ENCODE results near the gene CREB5. TPM values are rescaled to one million over a fixed set of nuclear protein-coding genes. Genes with fewer than 3 reads are reported as not detected.

CREB5 gene
- total RNA-seq, 1 experiment from 2014 or later, result 0.49 TPM

DNA sequence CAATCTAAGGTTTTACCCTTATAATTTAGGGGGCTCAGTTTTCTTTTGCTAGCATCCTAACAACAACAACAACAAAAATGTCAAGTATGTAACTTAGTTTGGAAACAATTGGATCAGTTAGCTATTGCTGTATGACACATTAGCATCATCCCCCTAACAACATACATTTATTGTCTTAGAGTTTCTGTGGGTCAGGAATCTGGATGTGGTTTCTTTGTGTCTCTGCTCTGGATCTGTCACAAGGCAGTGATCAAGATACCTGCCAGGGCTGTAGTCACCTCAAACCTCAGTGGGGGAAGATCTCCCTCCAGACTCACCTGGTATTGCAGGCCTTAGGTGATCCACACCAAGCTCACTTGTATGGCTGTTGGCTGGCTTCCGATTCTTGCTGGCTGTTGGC lies 18.3 kb downstream of the CREB5 start:
- ChIA-PET CTCF (no interaction called here), RAD21 (ENCODE audit: low non-redundant PET in 1 of 2, low total read pairs in 2 of 2, uncharacterized antibody in 2 of 2, unreplicated experiment in 2 of 2) (no interaction called here), POLR2A (no interaction called here)
- peaks cover 87% of the 10 kb centered on the region for H3K27me3 ChIP-seq (ENCODE audit: insufficient read depth, low read length)
- H3K4me2 ChIP-seq (ENCODE audit: low read length), result no peak overlapping the region
- H2AFZ ChIP-seq (ENCODE audit: low read depth, low read length, poor library complexity, severe bottlenecking), result no peak overlapping the region
- intact Hi-C loops (cut with micrococcal nuclease), result no loop called here
- no peaks in the 10 kb centered on the region for H3K36me3 ChIP-seq (ENCODE audit: control insufficient read depth in 1 of 2, insufficient read depth in 2 of 2, low read length in 2 of 2)
- H3K9me2 ChIP-seq (ENCODE audit: insufficient read depth), result no peaks in the 10 kb centered on the region
- no peak for TF ChIP-seq EGR1 (IDR thresholded peaks at IDR 0.05; ENCODE audit: low read depth)
- TF ChIP-seq SIN3A (IDR thresholded peaks at IDR 0.05; ENCODE audit: low read depth), result no peak
- no peak for TF ChIP-seq ELF1 (IDR thresholded peaks at IDR 0.05; ENCODE audit: borderline replicate concordance, low read depth)
- no peak for TF ChIP-seq EZH2 (IDR thresholded peaks at IDR 0.05)
- TF ChIP-seq ZNF274 (IDR thresholded peaks at IDR 0.05; ENCODE audit: low read depth, low read length), result no peak
- TF ChIP-seq, protein P1, sequence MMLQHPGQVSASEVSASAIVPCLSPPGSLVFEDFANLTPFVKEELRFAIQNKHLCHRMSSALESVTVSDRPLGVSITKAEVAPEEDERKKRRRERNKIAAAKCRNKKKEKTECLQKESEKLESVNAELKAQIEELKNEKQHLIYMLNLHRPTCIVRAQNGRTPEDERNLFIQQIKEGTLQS (IDR thresholded peaks at IDR 0.05), result no peak
- TF ChIP-seq, protein P2, sequence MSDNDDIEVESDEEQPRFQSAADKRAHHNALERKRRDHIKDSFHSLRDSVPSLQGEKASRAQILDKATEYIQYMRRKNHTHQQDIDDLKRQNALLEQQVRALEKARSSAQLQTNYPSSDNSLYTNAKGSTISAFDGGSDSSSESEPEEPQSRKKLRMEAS (IDR thresholded peaks at IDR 0.05), result no peak
- TF ChIP-seq, protein P3, sequence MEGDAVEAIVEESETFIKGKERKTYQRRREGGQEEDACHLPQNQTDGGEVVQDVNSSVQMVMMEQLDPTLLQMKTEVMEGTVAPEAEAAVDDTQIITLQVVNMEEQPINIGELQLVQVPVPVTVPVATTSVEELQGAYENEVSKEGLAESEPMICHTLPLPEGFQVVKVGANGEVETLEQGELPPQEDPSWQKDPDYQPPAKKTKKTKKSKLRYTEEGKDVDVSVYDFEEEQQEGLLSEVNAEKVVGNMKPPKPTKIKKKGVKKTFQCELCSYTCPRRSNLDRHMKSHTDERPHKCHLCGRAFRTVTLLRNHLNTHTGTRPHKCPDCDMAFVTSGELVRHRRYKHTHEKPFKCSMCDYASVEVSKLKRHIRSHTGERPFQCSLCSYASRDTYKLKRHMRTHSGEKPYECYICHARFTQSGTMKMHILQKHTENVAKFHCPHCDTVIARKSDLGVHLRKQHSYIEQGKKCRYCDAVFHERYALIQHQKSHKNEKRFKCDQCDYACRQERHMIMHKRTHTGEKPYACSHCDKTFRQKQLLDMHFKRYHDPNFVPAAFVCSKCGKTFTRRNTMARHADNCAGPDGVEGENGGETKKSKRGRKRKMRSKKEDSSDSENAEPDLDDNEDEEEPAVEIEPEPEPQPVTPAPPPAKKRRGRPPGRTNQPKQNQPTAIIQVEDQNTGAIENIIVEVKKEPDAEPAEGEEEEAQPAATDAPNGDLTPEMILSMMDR (IDR thresholded peaks at IDR 0.05 in 2 of 3, conservative IDR thresholded peaks at IDR 0.05 in 1 of 3; ENCODE audit: borderline replicate concordance in 1 of 3, insufficient read depth in 1 of 3, low read depth in 2 of 3, low read length in 2 of 3), result no peak
- TF ChIP-seq EZH2phosphoT487 (IDR thresholded peaks at IDR 0.05; ENCODE audit: borderline replicate concordance), result no peak
- TF ChIP-seq ZFX (IDR thresholded peaks at IDR 0.05), result no peak
- no peaks in the 10 kb centered on the region for H3K79me2 ChIP-seq (ENCODE audit: insufficient read depth, low read length)
- no peak for DNase-seq (ENCODE audit: low read depth, low spot score)
- no peaks in the 10 kb centered on the region for H3K9me3 ChIP-seq (ENCODE audit: control insufficient read depth in 1 of 2, insufficient read depth in 1 of 2, low read depth in 1 of 2, low read length in 2 of 2)
- no peaks in the 10 kb centered on the region for H3K4me1 ChIP-seq (ENCODE audit: control insufficient read depth in 1 of 2, insufficient read depth in 2 of 2, low read length in 2 of 2)
- no peak overlapping the region for H3K4me3 ChIP-seq (replicated peaks in 1 of 2; ENCODE audit: low read depth in 1 of 2, low read length in 2 of 2)
- no peak overlapping the region for H3K27ac ChIP-seq (ENCODE audit: low read depth, low read length)
- no peaks in the 10 kb centered on the region for H4K20me1 ChIP-seq (ENCODE audit: insufficient read depth)
- BruUV-seq (replicated peaks), result no TSS peak
- no peak overlapping the region for H3K9ac ChIP-seq (ENCODE audit: low read length)
- no peak for ATAC-seq
